ENCODE measurements around the gene PTGFR. TPM values are rescaled to one million over a fixed set of nuclear protein-coding genes. Genes with fewer than 3 reads are reported as not detected.

The PTGFR gene
- total and polyA plus RNA-seq, 2 donors (not counting 1 experiment from before 2014, with no cell fraction given), result not detected

GRCh38 chr1:78491451-78492071 lies 787 bp downstream of the PTGFR start:
- Mint-ChIP-seq H3K9me3 (ENCODE audit: insufficient read depth) (peaks cover 7% of the 10 kb centered on the region), H3K27ac (no peak overlapping the region), H3K27me3 (peaks cover 14% of the 10 kb centered on the region), H3K4me3 (no peak overlapping the region), H3K4me1 (no peaks in the 10 kb centered on the region)
- Histone ChIP-seq H3K27ac (ENCODE audit: low read length in 2 of 2) (no peak overlapping the region), H3K79me2 (ENCODE audit: control insufficient read depth, insufficient read depth, low read length) (no peaks in the 10 kb centered on the region), H3K27me3 (replicated peaks in 1 of 4; ENCODE audit: control extremely low read depth in 1 of 4, control insufficient read depth in 3 of 4, insufficient read depth in 4 of 4, low read length in 3 of 4) (peaks cover 0 to 7% (median 6%) of the 10 kb centered on the region in 4 experiments), H3K9me3 (ENCODE audit: control extremely low read depth in 1 of 3, control insufficient read depth in 2 of 3, insufficient read depth in 1 of 3, low read length in 2 of 3) (peaks cover 0 to 9% (median 0%) of the 10 kb centered on the region in 3 donors), H3K36me3 (replicated peaks in 1 of 2; ENCODE audit: control extremely low read depth in 1 of 2, control insufficient read depth in 1 of 2, extremely low read depth in 1 of 2, insufficient read depth in 2 of 2, low read length in 1 of 2) (no peaks in the 10 kb centered on the region), H3K4me2 (replicated peaks; ENCODE audit: low read depth, low read length, poor library complexity, severe bottlenecking) (no peak overlapping the region), H3K9ac (ENCODE audit: low read length) (no peak overlapping the region), H2AFZ (ENCODE audit: insufficient read depth, low read depth, low read length, poor library complexity, severe bottlenecking) (no peak overlapping the region), H3K4me1 (ENCODE audit: control insufficient read depth in 2 of 2, insufficient read depth in 2 of 2, low read length in 2 of 2) (no peaks in the 10 kb centered on the region), H4K20me1 (ENCODE audit: control insufficient read depth, insufficient read depth, low read length, poor library complexity, severe bottlenecking) (no peaks in the 10 kb centered on the region), H3K4me3 (ENCODE audit: control extremely low read depth in 1 of 5, extremely low read depth in 1 of 5, insufficient read depth in 1 of 5, low read depth in 2 of 5, low read length in 4 of 5) (no peak overlapping the region)
- TF ChIP-seq EZH2 (IDR thresholded peaks at IDR 0.05; ENCODE audit: borderline replicate concordance, insufficient read depth, low read depth, low read length, poor library complexity, severe bottlenecking) (no peak), CTCF (IDR thresholded peaks at IDR 0.05) (no peak)
- 4% methylated on average over 33 of the region's 37 CpGs for WGBS (ENCODE audit: insufficient coverage)
- intact Hi-C loops (cut with micrococcal nuclease), result no loop called here
- ChIA-PET CTCF (no interaction called here), POLR2A (no interaction called here)
- ATAC-seq (ENCODE audit: low read depth) (no peak), DNase-seq (no peak)

GRCh38 chr1:78492386-78492950 lies 1.7 kb downstream of the PTGFR start:
- Mint-ChIP-seq H3K4me1 (no peaks in the 10 kb centered on the region), H3K9me3 (ENCODE audit: insufficient read depth) (peaks cover 7% of the 10 kb centered on the region), H3K27ac (no peak overlapping the region), H3K27me3 (peaks cover 14% of the 10 kb centered on the region), H3K4me3 (no peak overlapping the region)
- ATAC-seq (ENCODE audit: low read depth) (no peak), DNase-seq (no peak)
- intact Hi-C loops (cut with micrococcal nuclease), result no loop called here
- H3K4me2 ChIP-seq (replicated peaks; ENCODE audit: low read depth, low read length, poor library complexity, severe bottlenecking), result no peak overlapping the region
- CTCF ChIA-PET, result no interaction called here
- 89% methylated on average over 11 of the region's 12 CpGs for WGBS (ENCODE audit: insufficient coverage)
- TF ChIP-seq CTCF (IDR thresholded peaks at IDR 0.05) (no peak), EZH2 (IDR thresholded peaks at IDR 0.05; ENCODE audit: borderline replicate concordance, insufficient read depth, low read depth, low read length, poor library complexity, severe bottlenecking) (no peak)
- H3K79me2 ChIP-seq (ENCODE audit: control insufficient read depth, insufficient read depth, low read length), result no peaks in the 10 kb centered on the region
- H3K9me3 ChIP-seq (ENCODE audit: control extremely low read depth in 1 of 3, control insufficient read depth in 2 of 3, insufficient read depth in 1 of 3, low read length in 2 of 3), result peaks cover 0 to 9% (median 0%) of the 10 kb centered on the region in 3 donors
- no peak overlapping the region for H3K27ac ChIP-seq (ENCODE audit: low read length in 2 of 2)
- H3K4me1 ChIP-seq (ENCODE audit: control insufficient read depth in 2 of 2, insufficient read depth in 2 of 2, low read length in 2 of 2), result no peaks in the 10 kb centered on the region
- H3K4me3 ChIP-seq (ENCODE audit: control extremely low read depth in 1 of 5, extremely low read depth in 1 of 5, insufficient read depth in 1 of 5, low read depth in 2 of 5, low read length in 4 of 5), result no peak overlapping the region
- no peak overlapping the region for H3K9ac ChIP-seq (ENCODE audit: low read length)
- H3K36me3 ChIP-seq (replicated peaks in 1 of 2; ENCODE audit: control extremely low read depth in 1 of 2, control insufficient read depth in 1 of 2, extremely low read depth in 1 of 2, insufficient read depth in 2 of 2, low read length in 1 of 2), result no peaks in the 10 kb centered on the region
- peaks cover 0 to 7% (median 6%) of the 10 kb centered on the region in 4 experiments for H3K27me3 ChIP-seq (replicated peaks in 1 of 4; ENCODE audit: control extremely low read depth in 1 of 4, control insufficient read depth in 3 of 4, insufficient read depth in 4 of 4, low read length in 3 of 4)
- H4K20me1 ChIP-seq (ENCODE audit: control insufficient read depth, insufficient read depth, low read length, poor library complexity, severe bottlenecking), result no peaks in the 10 kb centered on the region
- H2AFZ ChIP-seq (ENCODE audit: insufficient read depth, low read depth, low read length, poor library complexity, severe bottlenecking), result no peak overlapping the region
- POLR2A ChIA-PET, result no interaction called here

Measured in B cell (primary cell).